Measurements from ENCODE around the gene MICAL3. TPM values are rescaled to one million over a fixed set of nuclear protein-coding genes. Genes with fewer than 3 reads are reported as not detected.

The MICAL3 gene
- total RNA-seq, 1 donor from 2014 or later, result 31.2 TPM

DNA sequence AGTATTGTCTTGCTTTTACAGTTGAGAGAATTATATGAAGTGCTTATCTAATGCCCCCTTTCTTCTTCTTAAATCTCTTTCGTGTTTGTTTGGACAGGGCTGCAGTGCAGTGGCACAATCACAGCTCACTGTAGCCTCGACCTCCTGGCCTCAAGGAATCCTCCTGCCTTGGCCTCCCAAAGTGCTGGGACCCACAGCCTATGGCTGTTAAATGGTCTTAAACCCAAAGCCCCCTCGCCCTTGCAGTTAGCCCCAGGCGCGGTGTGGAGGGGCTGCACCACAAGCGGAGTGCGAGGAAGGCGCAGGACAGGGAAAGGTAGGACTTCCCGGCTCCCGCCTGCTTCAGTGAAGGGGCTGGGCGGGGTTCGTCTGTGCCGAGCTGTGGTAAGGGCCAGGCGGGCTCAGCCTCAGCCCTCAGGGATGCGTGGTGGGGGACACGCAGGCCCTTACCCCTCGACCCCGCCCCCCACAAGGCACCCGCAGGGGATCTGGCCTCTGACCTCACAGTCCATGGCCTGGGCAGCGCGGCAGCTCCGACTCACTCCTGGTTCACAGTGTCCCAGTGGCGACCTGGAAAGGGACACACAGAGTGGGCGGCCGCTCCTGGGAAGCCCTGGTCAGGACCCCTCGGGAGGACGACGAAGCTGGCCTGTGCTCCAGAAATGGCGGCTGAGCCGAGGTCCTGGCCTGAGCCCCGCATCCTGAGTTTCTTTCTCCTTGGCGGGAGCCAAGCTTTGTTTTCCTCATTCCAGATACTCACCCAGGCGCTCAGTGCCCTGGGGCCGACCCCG, 274.6 kb downstream of the MICAL3 start:
- intact Hi-C loops (cut with DNase I), result no loop called here
- TF ChIP-seq, protein P1, sequence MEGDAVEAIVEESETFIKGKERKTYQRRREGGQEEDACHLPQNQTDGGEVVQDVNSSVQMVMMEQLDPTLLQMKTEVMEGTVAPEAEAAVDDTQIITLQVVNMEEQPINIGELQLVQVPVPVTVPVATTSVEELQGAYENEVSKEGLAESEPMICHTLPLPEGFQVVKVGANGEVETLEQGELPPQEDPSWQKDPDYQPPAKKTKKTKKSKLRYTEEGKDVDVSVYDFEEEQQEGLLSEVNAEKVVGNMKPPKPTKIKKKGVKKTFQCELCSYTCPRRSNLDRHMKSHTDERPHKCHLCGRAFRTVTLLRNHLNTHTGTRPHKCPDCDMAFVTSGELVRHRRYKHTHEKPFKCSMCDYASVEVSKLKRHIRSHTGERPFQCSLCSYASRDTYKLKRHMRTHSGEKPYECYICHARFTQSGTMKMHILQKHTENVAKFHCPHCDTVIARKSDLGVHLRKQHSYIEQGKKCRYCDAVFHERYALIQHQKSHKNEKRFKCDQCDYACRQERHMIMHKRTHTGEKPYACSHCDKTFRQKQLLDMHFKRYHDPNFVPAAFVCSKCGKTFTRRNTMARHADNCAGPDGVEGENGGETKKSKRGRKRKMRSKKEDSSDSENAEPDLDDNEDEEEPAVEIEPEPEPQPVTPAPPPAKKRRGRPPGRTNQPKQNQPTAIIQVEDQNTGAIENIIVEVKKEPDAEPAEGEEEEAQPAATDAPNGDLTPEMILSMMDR (IDR thresholded peaks at IDR 0.05), result no peak
- no peaks in the 10 kb centered on the region for H3K36me3 ChIP-seq
- no peaks in the 10 kb centered on the region for H3K27me3 ChIP-seq
- H3K4me3 ChIP-seq, result no peak overlapping the region
- peak; percentile 14 for ATAC-seq
- no peak overlapping the region for H3K27ac ChIP-seq
- H3K9me3 ChIP-seq, result no peaks in the 10 kb centered on the region
- H3K4me1 ChIP-seq, result no peaks in the 10 kb centered on the region
- peak; percentile 51 for DNase-seq

DNA sequence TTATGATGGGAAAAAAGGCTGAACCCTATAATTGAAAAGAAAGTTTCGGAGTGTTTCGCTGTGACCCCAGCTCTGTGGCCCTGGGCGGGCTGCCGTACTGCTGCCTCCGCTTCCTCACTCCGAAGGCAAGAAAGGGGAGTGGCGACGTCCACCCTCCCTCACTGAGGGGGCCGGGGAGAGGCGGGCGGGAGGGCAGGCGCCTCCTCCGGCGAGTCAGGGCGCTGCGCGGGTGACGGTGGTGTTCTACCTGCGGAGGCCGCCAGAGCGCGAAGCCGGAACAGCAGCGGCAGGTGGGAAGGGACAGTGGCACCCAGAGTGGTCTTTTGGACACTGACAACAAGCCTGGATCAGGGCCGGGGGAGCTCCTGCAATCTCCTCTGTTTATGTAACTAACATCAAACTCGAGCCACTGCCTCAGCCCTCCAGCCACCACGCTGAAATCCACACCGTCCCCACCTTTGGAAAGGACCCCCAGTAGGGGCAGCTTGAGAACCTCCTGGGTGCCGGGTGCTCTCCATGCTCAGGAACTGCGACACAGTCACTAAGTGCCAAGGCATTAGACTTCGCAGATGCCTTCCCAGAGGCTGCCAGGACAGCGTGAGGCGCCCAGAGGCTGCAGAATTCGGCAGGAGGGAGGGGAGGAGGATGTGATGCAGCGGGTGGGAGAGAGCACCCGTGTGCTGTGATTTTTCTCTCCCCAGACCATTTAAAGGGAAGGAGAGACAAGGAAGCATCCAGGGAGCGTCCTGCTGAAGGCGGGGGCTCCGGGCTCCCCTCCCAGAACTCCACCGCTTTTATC, 275.6 kb downstream of the MICAL3 start:
- TF ChIP-seq, protein P1 (IDR thresholded peaks at IDR 0.05), result no peak
- intact Hi-C loops (cut with DNase I), result no loop called here
- H3K27ac ChIP-seq, result no peak overlapping the region
- H3K4me3 ChIP-seq, result no peak overlapping the region
- H3K4me1 ChIP-seq, result no peaks in the 10 kb centered on the region
- DNase-seq (no peak), ATAC-seq (no peak)
- H3K9me3 ChIP-seq, result no peaks in the 10 kb centered on the region
- H3K36me3 ChIP-seq, result no peaks in the 10 kb centered on the region
- H3K27me3 ChIP-seq, result no peaks in the 10 kb centered on the region

DNA sequence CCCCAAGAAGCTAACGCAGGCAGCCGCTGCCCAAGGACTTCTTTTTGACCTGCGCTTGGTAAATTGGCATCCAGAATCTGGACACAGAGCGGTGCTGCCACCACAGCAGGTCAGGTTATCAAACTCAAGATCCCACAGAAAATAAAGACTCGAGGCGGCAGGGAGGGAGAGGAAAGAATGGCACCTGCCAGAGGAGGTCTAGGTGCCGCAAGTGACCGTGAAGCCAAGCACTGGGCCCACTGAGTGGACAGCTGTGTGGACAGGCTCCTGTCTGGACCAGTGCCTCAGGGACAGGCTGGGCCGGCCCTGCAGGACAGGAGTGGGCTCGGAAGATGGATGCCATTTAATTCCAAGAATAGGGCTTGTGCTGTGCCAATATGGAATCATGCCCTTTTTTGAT, 277.4 kb downstream of the MICAL3 start:
- no peaks in the 10 kb centered on the region for H3K4me1 ChIP-seq
- H3K9me3 ChIP-seq, result no peaks in the 10 kb centered on the region
- intact Hi-C loops (cut with DNase I), result no loop called here
- H3K36me3 ChIP-seq, result no peaks in the 10 kb centered on the region
- ATAC-seq (no peak), DNase-seq (no peak)
- no peaks in the 10 kb centered on the region for H3K27me3 ChIP-seq
- H3K27ac ChIP-seq, result no peak overlapping the region
- TF ChIP-seq, protein P1 (IDR thresholded peaks at IDR 0.05), result no peak
- no peak overlapping the region for H3K4me3 ChIP-seq

DNA sequence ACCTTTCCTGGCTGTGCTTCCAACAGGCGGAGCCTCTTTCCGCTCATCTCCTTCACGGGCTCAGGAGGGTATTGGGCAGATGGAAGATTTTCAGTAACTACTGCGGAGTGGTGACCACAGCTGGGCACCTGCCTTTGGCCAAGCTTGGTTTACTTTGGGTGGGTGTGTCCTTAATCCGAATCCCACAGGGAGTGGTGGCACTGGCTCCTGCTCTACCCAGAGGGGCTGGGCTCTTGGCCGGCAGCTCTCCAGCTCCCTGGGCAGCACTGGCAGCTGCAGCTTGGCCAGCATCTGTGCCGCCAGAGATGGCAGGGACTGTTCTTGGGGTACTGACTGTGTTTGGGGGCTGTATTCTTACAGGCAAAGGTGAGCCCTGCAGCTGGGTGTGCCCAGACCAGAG, 279.9 kb downstream of the MICAL3 start:
- Histone ChIP-seq H3K4me1 (no peaks in the 10 kb centered on the region), H3K9me3 (no peaks in the 10 kb centered on the region), H3K27ac (no peak overlapping the region), H3K4me3 (no peak overlapping the region), H3K27me3 (no peaks in the 10 kb centered on the region), H3K36me3 (no peaks in the 10 kb centered on the region)
- no peak for DNase-seq
- TF ChIP-seq, protein P1 (IDR thresholded peaks at IDR 0.05), result no peak
- intact Hi-C loops (cut with DNase I), result no loop called here
- ATAC-seq, result no peak

DNA sequence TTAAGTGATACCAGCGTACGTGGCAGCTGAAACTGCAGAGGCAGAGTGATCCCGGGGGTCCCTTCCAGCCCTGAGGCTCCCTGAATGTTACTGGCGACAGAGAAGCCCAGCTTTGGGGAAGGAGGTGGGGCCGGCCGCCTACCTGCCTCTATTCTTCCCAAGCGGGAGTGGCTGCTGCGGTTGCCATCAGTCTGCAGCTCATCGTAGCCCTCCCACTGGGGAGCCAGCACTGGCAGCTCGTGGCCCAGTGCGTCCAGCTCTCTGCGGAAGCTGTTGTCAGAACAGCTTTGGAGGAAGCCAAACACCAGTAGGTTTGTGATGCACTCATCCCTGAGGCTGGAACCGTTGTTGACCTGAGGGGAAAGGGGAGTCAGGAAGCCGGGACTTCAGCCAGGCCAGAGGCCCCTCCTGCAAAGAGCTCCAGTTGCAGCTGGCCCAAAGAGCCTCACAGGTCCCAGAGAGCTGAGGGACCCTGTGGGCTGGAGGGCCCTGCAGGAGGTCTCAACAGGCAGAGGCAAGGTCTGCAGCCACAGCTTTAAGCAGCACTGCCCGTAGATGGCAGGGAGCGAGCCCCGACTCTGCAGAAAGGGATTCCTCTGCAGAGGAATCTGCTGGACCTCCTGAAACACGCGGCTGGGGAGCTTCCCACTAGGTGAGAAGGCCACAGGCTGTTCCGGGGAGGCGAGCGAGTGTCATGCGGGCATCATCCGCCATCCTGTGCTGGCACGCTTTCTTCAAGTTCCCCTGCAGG, 280.5 kb downstream of the MICAL3 start:
- TF ChIP-seq, protein P1 (IDR thresholded peaks at IDR 0.05), result no peak
- intact Hi-C loops (cut with DNase I), result no loop called here
- peaks cover 4% of the 10 kb centered on the region for H3K36me3 ChIP-seq
- DNase-seq (no peak), ATAC-seq (no peak)
- no peaks in the 10 kb centered on the region for H3K27me3 ChIP-seq
- no peaks in the 10 kb centered on the region for H3K4me1 ChIP-seq
- H3K4me3 ChIP-seq, result no peak overlapping the region
- no peaks in the 10 kb centered on the region for H3K9me3 ChIP-seq
- no peak overlapping the region for H3K27ac ChIP-seq

All from upper lobe of right lung (tissue), 1 donor.